ENCODE results near the gene KLF14.

The KLF14 gene

DNA sequence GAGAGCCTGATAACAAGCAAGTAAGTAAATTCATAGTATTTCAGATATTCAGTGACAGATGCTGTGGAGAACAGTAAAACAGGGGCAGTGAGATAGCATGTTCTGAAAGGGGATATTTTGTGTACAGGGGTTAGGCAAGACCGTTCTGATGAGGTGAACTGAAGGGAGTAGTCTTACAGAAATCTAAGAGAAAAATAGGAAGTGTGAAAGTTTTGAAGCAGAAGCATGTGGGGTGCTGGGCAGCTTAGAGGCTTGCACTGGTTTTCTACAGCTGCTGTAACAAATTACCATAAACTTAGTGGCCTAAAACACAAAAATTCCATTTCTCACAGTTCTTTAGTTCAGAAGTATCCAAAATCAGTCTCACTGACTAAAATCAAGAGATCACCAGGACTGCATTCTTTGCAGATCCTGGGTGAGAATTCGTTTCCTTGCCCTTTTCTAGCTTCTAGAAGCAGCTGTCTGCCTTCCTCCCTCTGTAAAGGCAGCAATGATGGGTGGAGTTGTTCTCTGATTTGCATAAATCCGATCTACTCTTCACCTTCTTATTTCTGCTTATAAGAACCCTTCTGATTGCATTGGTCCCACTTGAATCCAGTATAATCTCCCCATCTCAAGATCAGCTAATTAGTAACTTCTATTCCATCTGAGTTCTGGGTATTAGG lies 7.5 kb upstream of the KLF14 start:
- H3K9me3 ChIP-seq (ENCODE audit: control insufficient read depth, low read length), result no peaks in the 10 kb centered on the region
- H3K36me3 ChIP-seq (ENCODE audit: control insufficient read depth, insufficient read depth, low read length), result no peaks in the 10 kb centered on the region
- no peaks in the 10 kb centered on the region for H3K4me1 ChIP-seq (ENCODE audit: control insufficient read depth, insufficient read depth, low read length)
- peaks cover 23% of the 10 kb centered on the region for H3K27me3 ChIP-seq (ENCODE audit: control insufficient read depth, insufficient read depth, low read length)
- H3K9ac ChIP-seq (ENCODE audit: low read length), result no peak overlapping the region
- H3K4me3 ChIP-seq (ENCODE audit: low read length), result no peak overlapping the region

DNA sequence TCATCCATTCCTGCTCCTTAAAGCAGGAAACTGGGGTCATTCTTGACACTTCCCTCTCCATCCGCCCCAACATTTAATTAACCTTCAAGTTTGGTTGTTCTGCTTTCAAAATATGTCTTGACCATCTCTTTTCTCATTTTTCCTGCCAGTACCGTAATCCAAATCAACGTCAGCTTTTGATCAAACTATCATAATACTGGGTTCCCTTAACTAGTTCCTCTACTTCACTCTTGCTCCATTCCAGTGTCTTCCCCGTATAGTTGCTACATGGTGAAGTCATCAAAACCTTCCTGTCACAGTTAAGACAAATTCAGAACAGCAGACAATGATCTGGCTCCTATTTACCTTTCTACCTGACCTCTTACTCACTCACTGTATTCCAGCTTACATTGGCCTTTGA lies 6.6 kb upstream of the KLF14 start:
- peaks cover 30% of the 10 kb centered on the region for H3K27me3 ChIP-seq (ENCODE audit: control insufficient read depth, insufficient read depth, low read length)
- no peaks in the 10 kb centered on the region for H3K4me1 ChIP-seq (ENCODE audit: control insufficient read depth, insufficient read depth, low read length)
- H3K4me3 ChIP-seq (ENCODE audit: low read length), result no peak overlapping the region
- H3K9ac ChIP-seq (ENCODE audit: low read length), result no peak overlapping the region
- no peaks in the 10 kb centered on the region for H3K36me3 ChIP-seq (ENCODE audit: control insufficient read depth, insufficient read depth, low read length)
- no peaks in the 10 kb centered on the region for H3K9me3 ChIP-seq (ENCODE audit: control insufficient read depth, low read length)

DNA sequence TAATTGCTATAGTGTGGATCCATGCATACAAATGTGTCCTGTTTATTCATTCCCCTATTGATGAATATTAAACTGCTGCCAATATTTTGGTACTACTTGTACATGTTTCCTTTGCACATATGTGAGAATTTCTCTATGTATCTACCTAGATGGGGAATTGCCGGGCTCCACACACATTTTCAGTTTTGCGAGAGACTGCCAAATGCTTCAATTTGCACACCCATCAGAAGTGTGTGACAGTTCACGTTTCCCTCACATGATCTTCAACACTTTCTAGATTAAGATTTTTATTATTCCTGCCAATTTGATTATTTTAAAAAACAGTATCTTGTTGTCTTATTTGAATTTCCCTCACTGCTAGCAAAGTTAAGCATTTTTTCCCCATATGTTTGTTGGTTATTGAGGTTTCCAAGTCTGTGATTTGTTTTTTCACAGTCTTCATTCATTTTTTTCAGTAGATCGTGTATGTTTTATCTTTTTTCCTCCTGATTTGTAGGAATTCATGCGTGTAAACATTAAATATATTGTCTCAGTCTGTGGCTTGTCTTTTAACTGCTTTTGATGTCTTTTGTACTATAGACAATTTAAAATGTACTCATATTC lies 2.4 kb upstream of the KLF14 start:
- Histone ChIP-seq H3K4me3 (ENCODE audit: low read length) (no peak overlapping the region), H3K36me3 (ENCODE audit: control insufficient read depth, insufficient read depth, low read length) (no peaks in the 10 kb centered on the region), H3K9ac (ENCODE audit: low read length) (no peak overlapping the region), H3K27me3 (ENCODE audit: control insufficient read depth, insufficient read depth, low read length) (peaks cover 61% of the 10 kb centered on the region), H3K9me3 (ENCODE audit: control insufficient read depth, low read length) (peaks cover 5% of the 10 kb centered on the region), H3K4me1 (ENCODE audit: control insufficient read depth, insufficient read depth, low read length) (no peaks in the 10 kb centered on the region)

DNA sequence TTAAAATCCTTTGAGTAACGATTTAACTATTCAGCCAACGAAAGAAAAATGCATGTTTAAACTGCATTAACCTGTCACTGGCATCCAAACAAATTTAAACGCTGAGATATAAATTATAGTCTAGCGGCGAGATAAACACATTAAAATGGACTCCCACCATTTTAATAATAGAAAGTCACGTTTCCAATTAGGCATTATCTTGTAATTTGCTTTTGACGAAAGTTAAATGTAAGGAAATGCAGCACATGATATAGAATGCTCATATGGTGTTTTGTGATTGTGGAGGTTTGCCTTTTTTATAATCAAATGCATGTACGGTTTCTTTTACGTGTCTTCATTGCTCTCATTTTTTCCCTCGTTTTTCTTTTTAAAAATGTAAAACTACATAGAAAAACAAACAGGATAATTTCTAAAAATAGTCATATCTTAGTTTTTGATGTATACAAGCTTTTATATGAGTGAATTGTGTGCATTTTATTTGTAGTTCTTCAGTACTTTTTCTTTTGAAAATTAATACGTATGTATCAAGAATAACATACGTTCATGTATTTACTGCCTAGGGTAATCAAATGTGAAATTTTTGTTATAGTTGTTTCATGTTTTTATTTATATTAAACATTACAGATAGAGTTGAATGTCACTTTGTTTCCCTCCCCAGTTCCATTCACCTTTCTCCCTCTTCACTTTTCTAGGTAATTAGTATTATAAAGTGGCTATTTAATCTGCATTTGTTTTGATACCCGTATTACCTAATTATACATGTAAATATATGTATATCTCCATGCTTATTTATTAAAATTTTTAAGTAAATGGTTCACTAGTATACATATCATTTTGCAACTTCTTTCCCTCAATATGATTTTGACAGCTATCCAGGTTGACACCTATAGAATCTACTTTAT lies 1.1 kb upstream of the KLF14 start:
- Histone ChIP-seq H3K9me3 (ENCODE audit: control insufficient read depth, low read length) (peaks cover 5% of the 10 kb centered on the region), H3K4me1 (ENCODE audit: control insufficient read depth, insufficient read depth, low read length) (no peaks in the 10 kb centered on the region), H3K27me3 (ENCODE audit: control insufficient read depth, insufficient read depth, low read length) (peaks cover 70% of the 10 kb centered on the region), H3K9ac (ENCODE audit: low read length) (no peak overlapping the region), H3K4me3 (ENCODE audit: low read length) (no peak overlapping the region), H3K36me3 (ENCODE audit: control insufficient read depth, insufficient read depth, low read length) (no peaks in the 10 kb centered on the region)

DNA sequence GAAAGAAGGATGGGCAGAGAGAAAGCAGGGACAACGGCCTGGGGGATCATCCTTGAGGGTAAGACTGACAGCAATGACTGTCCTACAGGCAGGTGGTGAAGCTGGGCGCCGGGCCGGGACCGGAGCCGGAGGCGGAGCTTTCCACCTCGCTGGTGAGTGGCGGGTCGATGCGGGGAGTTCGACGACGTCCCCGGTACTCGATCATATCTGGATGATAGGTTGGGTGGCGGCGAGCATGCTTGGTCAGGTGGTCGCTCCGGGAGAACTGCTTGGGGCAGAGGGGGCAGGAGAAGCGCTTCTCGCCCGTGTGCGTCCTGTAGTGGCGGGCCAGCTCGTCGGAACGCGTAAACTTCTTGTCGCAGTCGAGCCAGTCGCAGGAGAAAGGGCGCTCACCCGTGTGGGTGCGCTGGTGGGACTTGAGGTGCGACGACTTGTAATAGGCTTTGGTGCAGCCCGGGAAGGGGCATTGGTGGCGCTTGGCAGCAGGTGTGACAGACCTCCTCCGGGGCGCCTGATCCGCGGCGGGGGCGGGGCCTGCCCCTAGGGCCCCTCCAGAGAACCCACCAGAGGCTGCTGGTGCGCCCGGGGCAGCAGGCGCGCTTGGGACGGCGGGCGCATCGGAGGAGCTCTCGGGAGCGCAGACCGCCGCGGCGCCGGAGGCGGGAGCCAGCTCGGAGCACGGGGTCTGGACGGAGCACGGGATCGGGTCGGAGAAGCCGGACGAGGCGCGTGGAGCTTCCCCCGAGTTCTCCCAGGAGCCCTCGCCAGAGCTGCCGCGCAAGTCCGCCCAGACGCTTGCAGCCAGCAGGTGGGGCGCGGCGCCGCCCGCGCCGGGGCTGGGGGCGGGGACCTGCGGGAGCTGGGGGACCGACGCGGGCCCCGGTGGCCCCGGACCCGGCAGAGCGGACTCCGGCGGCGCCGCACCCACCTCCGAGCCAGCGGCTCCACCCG lies 752 bp downstream of the KLF14 start:
- H3K36me3 ChIP-seq (ENCODE audit: control insufficient read depth, insufficient read depth, low read length), result no peaks in the 10 kb centered on the region
- peaks cover 70% of the 10 kb centered on the region for H3K27me3 ChIP-seq (ENCODE audit: control insufficient read depth, insufficient read depth, low read length)
- peaks cover 5% of the 10 kb centered on the region for H3K9me3 ChIP-seq (ENCODE audit: control insufficient read depth, low read length)
- no peak overlapping the region for H3K9ac ChIP-seq (ENCODE audit: low read length)
- H3K4me3 ChIP-seq (ENCODE audit: low read length), result no peak overlapping the region
- H3K4me1 ChIP-seq (ENCODE audit: control insufficient read depth, insufficient read depth, low read length), result no peaks in the 10 kb centered on the region

DNA sequence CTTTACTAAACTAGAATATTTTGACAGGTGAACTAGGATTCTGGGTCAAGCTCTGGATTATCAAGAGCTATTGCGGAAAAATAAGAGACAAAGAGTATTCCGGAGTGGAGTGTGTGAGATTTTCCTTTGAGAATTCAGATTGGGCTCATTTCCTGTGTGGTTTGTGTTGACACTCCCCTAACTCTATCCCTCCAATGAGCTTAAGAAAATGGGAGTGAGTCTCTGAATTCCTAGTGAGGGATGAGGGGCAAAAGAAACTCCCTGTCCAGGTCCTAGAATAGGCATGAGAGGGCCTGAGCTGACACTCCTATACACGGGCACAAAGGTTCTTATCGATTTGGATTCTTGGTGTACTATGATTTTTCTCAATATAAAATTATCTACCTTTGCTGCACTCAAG lies 10.2 kb downstream of the KLF14 start:
- no peaks in the 10 kb centered on the region for H3K36me3 ChIP-seq (ENCODE audit: control insufficient read depth, insufficient read depth, low read length)
- no peak overlapping the region for H3K9ac ChIP-seq (ENCODE audit: low read length)
- no peaks in the 10 kb centered on the region for H3K4me1 ChIP-seq (ENCODE audit: control insufficient read depth, insufficient read depth, low read length)
- H3K27me3 ChIP-seq (ENCODE audit: control insufficient read depth, insufficient read depth, low read length), result no peaks in the 10 kb centered on the region
- H3K4me3 ChIP-seq (ENCODE audit: low read length), result no peak overlapping the region
- no peaks in the 10 kb centered on the region for H3K9me3 ChIP-seq (ENCODE audit: control insufficient read depth, low read length)

DNA sequence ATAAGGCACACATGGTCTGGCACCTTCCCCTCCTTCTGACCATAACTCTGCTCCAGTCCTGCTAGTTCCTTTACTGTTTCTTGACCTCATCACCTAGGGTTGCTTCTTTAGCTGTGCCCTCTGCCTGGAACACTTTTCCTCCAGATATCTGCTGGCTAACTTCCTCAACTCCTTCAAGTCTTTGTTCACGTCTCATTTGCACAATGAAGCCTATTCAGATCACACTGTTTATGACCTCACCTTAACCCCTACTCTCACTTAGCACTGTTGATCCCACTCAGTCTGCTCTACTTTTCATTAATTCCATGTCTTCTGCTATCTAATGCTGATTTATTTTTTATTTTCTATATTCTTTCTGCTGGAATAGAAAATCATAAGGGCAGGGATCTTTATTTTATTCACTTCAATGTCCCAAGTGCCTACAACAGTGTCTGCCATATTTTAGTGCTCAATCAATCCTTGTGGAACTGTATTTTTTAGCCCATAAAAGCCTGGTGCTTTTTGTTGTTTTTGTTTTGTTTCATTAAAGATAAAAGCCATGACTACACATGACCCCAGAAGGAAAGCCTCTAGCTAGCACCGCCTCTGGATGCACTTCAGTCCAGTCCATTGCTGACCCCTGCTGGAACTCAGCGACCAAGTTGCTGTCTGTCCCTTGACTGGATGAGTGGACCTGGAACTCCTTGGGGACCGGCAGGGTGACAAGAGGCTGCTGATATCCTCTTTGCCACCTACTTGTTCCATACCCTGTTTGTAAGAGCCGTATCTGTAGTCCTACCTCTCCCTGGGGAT lies 12.3 kb downstream of the KLF14 start:
- Histone ChIP-seq H3K27me3 (ENCODE audit: control insufficient read depth, insufficient read depth, low read length) (no peaks in the 10 kb centered on the region), H3K36me3 (ENCODE audit: control insufficient read depth, insufficient read depth, low read length) (no peaks in the 10 kb centered on the region), H3K4me3 (ENCODE audit: low read length) (no peak overlapping the region), H3K4me1 (ENCODE audit: control insufficient read depth, insufficient read depth, low read length) (no peaks in the 10 kb centered on the region), H3K9ac (ENCODE audit: low read length) (no peak overlapping the region), H3K9me3 (ENCODE audit: control insufficient read depth, low read length) (no peaks in the 10 kb centered on the region)

DNA sequence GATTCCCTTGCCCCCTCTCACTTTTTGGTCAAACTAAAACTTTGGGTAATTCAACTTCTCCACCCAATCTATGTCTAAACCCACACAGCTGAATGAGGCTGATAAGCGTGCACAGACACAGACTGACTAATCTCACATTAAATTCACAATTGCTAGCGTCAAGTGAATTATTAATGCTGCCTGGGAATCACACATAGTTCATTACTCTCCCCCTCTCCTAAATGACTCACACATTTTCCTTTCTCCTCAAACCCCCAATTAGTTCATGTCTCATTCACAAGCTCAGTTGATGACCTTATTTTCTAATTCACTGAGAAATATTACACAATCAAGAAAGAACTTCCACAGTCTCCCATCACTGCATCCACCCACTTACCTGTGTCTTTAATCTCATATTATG lies 14.5 kb downstream of the KLF14 start:
- no peaks in the 10 kb centered on the region for H3K4me1 ChIP-seq (ENCODE audit: control insufficient read depth, insufficient read depth, low read length)
- H3K36me3 ChIP-seq (ENCODE audit: control insufficient read depth, insufficient read depth, low read length), result no peaks in the 10 kb centered on the region
- no peaks in the 10 kb centered on the region for H3K9me3 ChIP-seq (ENCODE audit: control insufficient read depth, low read length)
- no peak overlapping the region for H3K9ac ChIP-seq (ENCODE audit: low read length)
- no peak overlapping the region for H3K4me3 ChIP-seq (ENCODE audit: low read length)
- H3K27me3 ChIP-seq (ENCODE audit: control insufficient read depth, insufficient read depth, low read length), result no peaks in the 10 kb centered on the region

DNA sequence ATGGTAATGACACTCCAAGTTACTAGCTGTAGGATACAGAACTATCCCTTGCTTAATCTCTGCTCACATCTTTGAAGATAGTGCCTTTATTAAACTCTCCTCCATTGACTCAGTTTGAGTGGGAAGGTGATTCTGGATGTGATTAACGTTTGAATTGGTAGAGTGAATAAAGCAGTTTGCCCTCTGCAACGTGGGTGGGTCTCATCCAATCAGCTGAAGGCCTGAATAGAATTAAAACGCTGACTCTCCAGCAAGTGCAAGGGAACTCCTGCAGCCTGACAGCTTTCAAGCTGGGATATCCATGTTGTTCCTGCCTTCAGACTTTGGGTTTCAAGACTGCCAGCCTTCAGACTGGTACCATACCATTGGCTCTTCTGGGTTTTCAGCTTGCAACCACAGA lies 21.6 kb downstream of the KLF14 start:
- Histone ChIP-seq H3K36me3 (ENCODE audit: control insufficient read depth, insufficient read depth, low read length) (no peaks in the 10 kb centered on the region), H3K4me1 (ENCODE audit: control insufficient read depth, insufficient read depth, low read length) (no peaks in the 10 kb centered on the region), H3K27me3 (ENCODE audit: control insufficient read depth, insufficient read depth, low read length) (no peaks in the 10 kb centered on the region), H3K9ac (ENCODE audit: low read length) (no peak overlapping the region), H3K4me3 (ENCODE audit: low read length) (no peak overlapping the region), H3K9me3 (ENCODE audit: control insufficient read depth, low read length) (no peaks in the 10 kb centered on the region)

DNA sequence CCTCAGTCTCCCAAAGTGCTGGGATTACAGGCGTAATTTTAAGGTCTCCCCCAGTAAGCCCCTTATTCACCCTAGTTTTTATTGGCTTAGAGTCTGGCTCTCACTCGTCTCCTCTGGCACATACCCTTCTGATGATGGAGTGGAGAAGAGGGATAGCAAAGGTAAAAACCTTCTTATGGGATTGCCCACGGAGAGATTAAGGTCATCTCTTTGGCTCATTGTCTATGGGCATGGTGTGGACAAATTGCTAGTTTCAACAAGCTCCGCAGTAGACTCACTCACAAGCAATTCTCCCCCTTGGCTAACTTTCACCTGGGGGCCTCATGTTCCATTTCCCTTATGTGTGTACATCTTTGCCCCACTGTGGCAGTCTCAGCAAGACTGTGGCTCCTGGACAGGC lies 25.2 kb downstream of the KLF14 start:
- no peak overlapping the region for H3K9ac ChIP-seq (ENCODE audit: low read length)
- H3K4me1 ChIP-seq (ENCODE audit: control insufficient read depth, insufficient read depth, low read length), result no peaks in the 10 kb centered on the region
- no peak overlapping the region for H3K4me3 ChIP-seq (ENCODE audit: low read length)
- H3K27me3 ChIP-seq (ENCODE audit: control insufficient read depth, insufficient read depth, low read length), result no peaks in the 10 kb centered on the region
- H3K9me3 ChIP-seq (ENCODE audit: control insufficient read depth, low read length), result no peaks in the 10 kb centered on the region
- H3K36me3 ChIP-seq (ENCODE audit: control insufficient read depth, insufficient read depth, low read length), result no peaks in the 10 kb centered on the region

DNA sequence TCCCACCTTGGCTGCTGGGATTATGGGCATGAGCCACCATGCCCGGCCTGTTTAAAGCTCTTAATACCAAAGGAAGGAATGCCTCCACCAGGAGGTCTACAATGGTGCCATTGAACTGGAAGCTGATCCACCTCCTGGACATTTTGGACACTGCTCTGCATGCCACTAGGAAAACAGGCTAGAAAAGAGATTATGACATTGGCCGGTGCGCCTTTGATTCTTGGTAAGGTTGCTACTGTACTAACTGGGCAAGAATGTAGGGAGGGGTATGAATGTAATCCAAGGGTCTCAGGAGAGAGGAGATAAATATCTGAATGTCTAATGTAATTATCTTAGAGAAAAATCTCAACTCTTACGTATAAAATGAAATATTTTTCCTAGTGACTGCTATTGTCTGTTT lies 26.0 kb downstream of the KLF14 start:
- no peaks in the 10 kb centered on the region for H3K27me3 ChIP-seq (ENCODE audit: control insufficient read depth, insufficient read depth, low read length)
- no peak overlapping the region for H3K4me3 ChIP-seq (ENCODE audit: low read length)
- no peaks in the 10 kb centered on the region for H3K36me3 ChIP-seq (ENCODE audit: control insufficient read depth, insufficient read depth, low read length)
- no peaks in the 10 kb centered on the region for H3K4me1 ChIP-seq (ENCODE audit: control insufficient read depth, insufficient read depth, low read length)
- no peak overlapping the region for H3K9ac ChIP-seq (ENCODE audit: low read length)
- no peaks in the 10 kb centered on the region for H3K9me3 ChIP-seq (ENCODE audit: control insufficient read depth, low read length)

All from mucosa of stomach (tissue), 1 donor.